Measurements from ENCODE around the gene RFK. TPM values are rescaled to one million over a fixed set of nuclear protein-coding genes. Genes with fewer than 3 reads are reported as not detected.

Gene RFK
- total and polyA plus RNA-seq, 2 donors, result 14.8 to 25.0 TPM

DNA sequence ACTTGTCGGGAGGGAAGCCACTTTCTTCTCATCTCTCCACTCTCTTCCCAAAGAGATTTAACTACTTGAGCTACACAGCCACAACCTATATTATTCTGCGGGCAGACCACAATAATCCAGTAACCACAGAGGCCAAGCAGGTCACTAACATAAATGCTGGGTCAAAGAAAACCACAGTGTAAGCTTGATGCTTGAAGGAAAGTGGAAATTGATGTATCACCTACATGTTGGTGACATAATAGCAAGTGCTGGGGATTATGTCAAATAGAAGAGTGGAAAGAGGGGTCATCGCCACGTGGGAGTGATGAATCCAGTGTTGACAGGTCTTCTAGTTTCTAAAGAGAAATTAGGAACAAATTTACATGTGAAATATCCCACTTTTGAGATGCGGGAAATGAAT is 40.9 kb downstream of the RFK start:
- no peak overlapping the region for H3K27ac ChIP-seq (ENCODE audit: low read depth)
- H3K36me3 ChIP-seq (ENCODE audit: insufficient read depth), result no peaks in the 10 kb centered on the region
- WGBS, result 65% methylated on average over 5 of the region's 5 CpGs
- no peak overlapping the region for H3K4me3 ChIP-seq (ENCODE audit: low read depth, low read length)
- DNase-seq (ENCODE audit: extremely low spot score), result no peak
- H3K4me1 ChIP-seq (ENCODE audit: insufficient read depth), result no peaks in the 10 kb centered on the region

- 80% methylated on average over 4 of the region's 4 CpGs for WGBS
These were observed 42.1 kb downstream of the RFK start for GRCh38 chr9:76352026-76352620.

GRCh38 chr9:76351006-76351405 is 43.2 kb downstream of the RFK start:
- Histone ChIP-seq H3K4me3 (ENCODE audit: low read depth, low read length) (no peak overlapping the region), H3K27ac (ENCODE audit: low read depth) (no peak overlapping the region), H3K36me3 (ENCODE audit: insufficient read depth) (no peaks in the 10 kb centered on the region), H3K4me1 (ENCODE audit: insufficient read depth) (no peaks in the 10 kb centered on the region)
- DNase-seq (ENCODE audit: extremely low spot score), result no peak
- WGBS, result 58% methylated on average over 3 of the region's 3 CpGs

More at GRCh38 chr9:76352026-76352620, 42.1 kb downstream of the RFK start:
- no peaks in the 10 kb centered on the region for H3K4me1 ChIP-seq (ENCODE audit: insufficient read depth)
- H3K27ac ChIP-seq (ENCODE audit: low read depth), result no peak overlapping the region
- no peaks in the 10 kb centered on the region for H3K36me3 ChIP-seq (ENCODE audit: insufficient read depth)
- H3K4me3 ChIP-seq (ENCODE audit: low read depth, low read length), result no peak overlapping the region
- no peak for DNase-seq (ENCODE audit: extremely low spot score)

DNA sequence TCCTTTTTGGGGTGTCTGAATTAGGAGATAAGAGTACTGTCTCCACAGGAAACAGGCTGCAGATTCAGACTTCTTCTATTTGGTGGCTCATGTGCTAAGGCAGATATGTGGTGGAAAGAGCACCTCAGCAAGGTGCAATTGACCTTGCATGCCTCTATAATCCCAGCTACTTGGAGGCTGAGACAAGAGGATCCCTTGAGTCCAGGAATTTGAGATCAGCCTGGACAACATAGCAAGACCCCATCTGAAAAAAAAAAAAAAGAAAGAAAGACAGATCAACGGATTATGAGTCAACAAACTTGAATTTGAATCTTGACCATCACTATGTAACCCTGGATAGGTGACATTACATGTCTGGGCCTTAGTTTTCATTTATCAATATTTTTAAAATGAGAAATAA is 44.4 kb downstream of the RFK start:
- no peaks in the 10 kb centered on the region for H3K4me1 ChIP-seq (ENCODE audit: insufficient read depth)
- no peak overlapping the region for H3K4me3 ChIP-seq (ENCODE audit: low read depth, low read length)
- H3K36me3 ChIP-seq (ENCODE audit: insufficient read depth), result no peaks in the 10 kb centered on the region
- no peak overlapping the region for H3K27ac ChIP-seq (ENCODE audit: low read depth)
- no peak for DNase-seq (ENCODE audit: extremely low spot score)
- WGBS, result 74% methylated on average over 1 of the region's 1 CpG

DNA sequence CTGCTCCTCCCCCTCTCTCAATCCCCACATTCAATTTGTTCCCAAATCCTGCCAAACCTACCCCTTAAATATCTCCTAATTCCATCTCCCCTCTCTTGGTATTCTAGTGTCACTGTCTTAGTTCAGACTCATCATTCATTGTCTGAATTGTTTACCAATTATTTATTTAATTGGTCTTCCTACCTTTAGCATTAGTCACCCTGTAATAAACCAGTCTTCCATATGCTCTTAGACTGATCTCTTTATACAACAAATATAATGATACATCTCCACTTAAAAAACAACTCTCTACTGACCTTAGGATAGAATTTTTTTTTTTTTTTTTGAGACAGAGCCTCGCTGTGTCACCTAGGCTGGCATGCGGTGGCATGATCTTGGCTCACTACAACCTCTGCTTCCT is 51.4 kb downstream of the RFK start:
- no peaks in the 10 kb centered on the region for H3K36me3 ChIP-seq (ENCODE audit: insufficient read depth)

DNA sequence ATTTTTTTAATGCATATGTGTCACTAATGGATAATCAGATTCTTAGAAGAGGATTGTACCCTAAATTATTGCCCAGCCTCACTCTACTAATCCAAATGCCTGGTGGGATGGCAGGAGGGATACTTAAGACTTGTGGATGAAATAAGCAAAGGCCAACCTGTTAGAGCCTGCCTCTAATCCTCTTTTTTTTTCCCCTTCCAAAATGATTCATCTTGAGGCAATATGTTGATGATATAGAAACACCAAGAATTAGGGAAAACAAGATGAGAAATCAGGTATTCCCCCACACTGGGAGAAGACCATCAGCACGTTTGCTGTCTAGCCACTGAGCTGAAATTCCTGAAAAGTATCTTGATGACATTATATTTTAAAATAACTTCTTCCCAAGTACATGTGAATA is 52.0 kb downstream of the RFK start:
- WGBS, result 82% methylated on average over 1 of the region's 1 CpG
- Histone ChIP-seq H3K4me1 (ENCODE audit: insufficient read depth) (no peaks in the 10 kb centered on the region), H3K36me3 (ENCODE audit: insufficient read depth) (no peaks in the 10 kb centered on the region), H3K4me3 (ENCODE audit: low read depth, low read length) (no peak overlapping the region), H3K27ac (ENCODE audit: low read depth) (no peak overlapping the region)
- DNase-seq (ENCODE audit: extremely low spot score), result no peak

More for the DNA sequence above, 51.4 kb downstream of the RFK start:
- Histone ChIP-seq H3K27ac (ENCODE audit: low read depth) (no peak overlapping the region), H3K4me1 (ENCODE audit: insufficient read depth) (no peaks in the 10 kb centered on the region), H3K4me3 (ENCODE audit: low read depth, low read length) (no peak overlapping the region)
- 97% methylated on average over 2 of the region's 2 CpGs for WGBS
- no peak for DNase-seq (ENCODE audit: extremely low spot score)

GRCh38 chr9:76341616-76342015 is 52.6 kb downstream of the RFK start:
- WGBS, result 93% methylated on average over 1 of the region's 1 CpG
- no peaks in the 10 kb centered on the region for H3K4me1 ChIP-seq (ENCODE audit: insufficient read depth)
- no peak overlapping the region for H3K27ac ChIP-seq (ENCODE audit: low read depth)
- no peak overlapping the region for H3K4me3 ChIP-seq (ENCODE audit: low read depth, low read length)
- DNase-seq (ENCODE audit: extremely low spot score), result no peak
- no peaks in the 10 kb centered on the region for H3K36me3 ChIP-seq (ENCODE audit: insufficient read depth)

DNA sequence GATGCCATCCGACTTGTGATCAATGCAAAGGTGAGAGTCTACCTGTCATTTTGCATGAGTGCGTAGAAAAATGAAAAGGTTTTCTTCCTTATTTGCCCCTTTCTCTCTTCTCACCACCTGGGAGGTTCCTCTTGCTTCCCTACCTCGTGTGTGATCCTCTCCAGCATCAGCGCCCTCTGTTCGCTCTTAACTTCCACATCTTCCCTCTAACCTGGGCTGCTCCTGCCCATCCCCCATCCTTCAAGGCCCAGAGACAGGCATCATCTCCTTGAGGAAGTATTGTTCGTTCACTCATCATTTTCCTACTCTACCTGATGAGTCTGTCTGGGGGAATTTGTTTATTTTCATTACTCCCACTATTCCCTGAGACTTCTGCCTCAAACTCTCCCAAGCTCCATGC is 55.8 kb downstream of the RFK start:
- 82% methylated on average over 6 of the region's 6 CpGs for WGBS
- Histone ChIP-seq H3K4me3 (ENCODE audit: low read depth, low read length) (no peak overlapping the region), H3K36me3 (ENCODE audit: insufficient read depth) (no peaks in the 10 kb centered on the region), H3K27ac (ENCODE audit: low read depth) (no peak overlapping the region), H3K4me1 (ENCODE audit: insufficient read depth) (no peaks in the 10 kb centered on the region)
- DNase-seq (ENCODE audit: extremely low spot score), result no peak

DNA sequence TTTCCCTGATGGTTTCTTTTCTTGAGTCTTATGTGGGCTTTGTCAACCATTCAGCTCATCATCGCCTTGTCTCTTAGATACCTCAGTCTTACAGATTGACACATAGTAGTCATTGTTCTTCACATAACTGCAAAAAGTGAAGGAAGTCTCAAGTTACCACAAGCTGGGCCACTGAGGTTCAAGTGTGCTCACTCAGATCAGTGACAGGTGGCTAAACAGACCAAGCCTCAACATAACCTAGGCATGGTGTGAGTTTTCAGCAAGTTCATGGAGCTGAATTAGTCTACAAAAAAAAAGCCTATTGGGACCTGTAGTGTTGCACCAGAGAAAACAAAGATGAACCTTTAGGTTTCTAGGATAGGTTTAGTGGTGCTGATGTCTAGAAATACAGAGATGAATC is 58.2 kb downstream of the RFK start:
- no peak for DNase-seq (ENCODE audit: extremely low spot score)
- Histone ChIP-seq H3K27ac (ENCODE audit: low read depth) (no peak overlapping the region), H3K4me1 (ENCODE audit: insufficient read depth) (no peaks in the 10 kb centered on the region), H3K36me3 (ENCODE audit: insufficient read depth) (no peaks in the 10 kb centered on the region), H3K4me3 (ENCODE audit: low read depth, low read length) (no peak overlapping the region)
- WGBS, result 95% methylated on average over 1 of the region's 1 CpG

Other genes with a start within 250 kb of the RFK start
- gene GCNT1, start 64.8 kb upstream of the RFK start, total RNA-seq, result 9.1 TPM
- gene GCNT1, start 64.8 kb upstream of the RFK start, polyA plus RNA-seq, result 3.7 TPM